HCT116 (cell line): Measurements from ENCODE around the gene DCUN1D1. TPM values are rescaled to one million over a fixed set of nuclear protein-coding genes. Genes with fewer than 3 reads are reported as not detected.

Source experiments
- ATAC-seq: fragments of 200-7000 bp; cut with Tn5 transposase; 2 replicates; pipeline ENCODE4 v1.9.1; 2020; ENCODE audit warnings: mild to moderate bottlenecking, moderate library complexity
- BruUV-seq: library from RNA; stranded (reverse); fragments of 400-500 nt; replicated peaks from 2 replicates; lab custom pipeline; 2021; lab: Mats Ljungman, UMichigan
- CTCF ChIA-PET: fragments of 300-600 bp; sonication (Branson Sonifier 250); formaldehyde crosslinking; loops from one replicate; lab custom pipeline; 2021; ENCODE audit warnings: antibody characterized with exemption; lab: Charles Lee
- POLR2A ChIA-PET: fragments of 300-600, 350-600 bp; sonication (Branson Sonifier 250); formaldehyde crosslinking; loops from one replicate; lab custom pipeline; 2021; ENCODE audit warnings: antibody characterized with exemption; lab: Charles Lee
- RAD21 ChIA-PET, 2 experiments: fragments of 300-600 bp; sonication (Branson Sonifier 250); formaldehyde crosslinking; loops; one replicate each; lab custom pipeline; 2023; ENCODE audit warnings: low total read pairs in 2 of 2; ENCODE audit not compliant: uncharacterized antibody in 2 of 2, unreplicated experiment in 2 of 2, low non-redundant PET in 1 of 2; lab: Charles Lee
- DNase-seq: peaks from one replicate; pipeline ENCODE4 v3.0.0-alpha.2; 2010; ENCODE audit warnings: low read depth, low spot score
- H2AFZ ChIP-seq: fragments of 200-600 bp; shearing (Covaris generic), sonication (generic); 2 replicates; pipeline ENCODE4 v1.6.1; 2017; ENCODE audit warnings: low read depth, mixed run types, mixed read lengths, antibody characterized with exemption, low read length; ENCODE audit not compliant: poor library complexity, severe bottlenecking
- H3K27ac ChIP-seq: 2 replicates; pipeline ENCODE4 v1.5.1; 2012; ENCODE audit warnings: low read depth, low read length
- H3K27me3 ChIP-seq: fragments of 200-600 bp; sonication (generic); 2 replicates; pipeline ENCODE4 v1.6.1; 2016; ENCODE audit warnings: mixed run types, low read length, mixed read lengths; ENCODE audit not compliant: insufficient read depth
- H3K36me3 ChIP-seq, 2 experiments: fragments of 200-500 bp in 1 of 2; fragments of 200-600 bp in 1 of 2; sonication (Bioruptor generic) in 1 of 2; sonication (generic) in 1 of 2; 2 replicates each; pipeline versions ENCODE4 v1.5.1 to v1.6.1; 2014 to 2016; ENCODE audit warnings: low read length in 2 of 2, inconsistent platforms in 1 of 2, mixed read lengths in 1 of 2, mixed run types in 1 of 2; ENCODE audit not compliant: insufficient read depth in 2 of 2, control insufficient read depth in 1 of 2
- H3K4me1 ChIP-seq, 2 experiments: fragments of 200-600 bp in 1 of 2; sonication (generic) in 1 of 2; 2 replicates each; pipeline versions ENCODE4 v1.5.1 to v1.6.1; 2012 to 2017; ENCODE audit warnings: low read length in 2 of 2, inconsistent platforms in 1 of 2, mild to moderate bottlenecking in 1 of 2, mixed read lengths in 1 of 2, mixed run types in 1 of 2, moderate library complexity in 1 of 2; ENCODE audit not compliant: insufficient read depth in 2 of 2, control insufficient read depth in 1 of 2
- H3K4me2 ChIP-seq: fragments of 200-600 bp; sonication (generic); 2 replicates; pipeline ENCODE4 v1.6.1; 2017; ENCODE audit warnings: mixed run types, low read length, mixed read lengths
- H3K4me3 ChIP-seq, 2 experiments: fragments of 200-600 bp in 1 of 2; sonication (generic) in 1 of 2; replicated peaks in 1 of 2; 2 replicates each; pipeline ENCODE4 v1.5.1; 2011 to 2016; ENCODE audit warnings: low read length in 2 of 2, control low read depth in 1 of 2, low read depth in 1 of 2, mild to moderate bottlenecking in 1 of 2, mixed read lengths in 1 of 2, mixed run types in 1 of 2
- H3K79me2 ChIP-seq: fragments of 200-600 bp; sonication (generic); 2 replicates; pipeline ENCODE4 v1.6.1; 2017; ENCODE audit warnings: mild to moderate bottlenecking, mixed run types, low read length, moderate library complexity, mixed read lengths; ENCODE audit not compliant: insufficient read depth
- H3K9ac ChIP-seq: fragments of 200-600 bp; sonication (generic); 2 replicates; pipeline ENCODE4 v1.6.1; 2016; ENCODE audit warnings: low read length, mixed read lengths
- H3K9me2 ChIP-seq: fragments of 200-600 bp; sonication (generic), shearing (Covaris generic); 2 replicates; pipeline ENCODE4 v1.6.1; 2017; ENCODE audit warnings: mixed run types, mild to moderate bottlenecking, moderate library complexity; ENCODE audit not compliant: insufficient read depth
- H3K9me3 ChIP-seq, 2 experiments: fragments of 200-500 bp in 1 of 2; fragments of 200-600 bp in 1 of 2; sonication (Bioruptor generic) in 1 of 2; sonication (generic) in 1 of 2; 2 replicates each; pipeline ENCODE4 v1.6.1; 2014 to 2017; ENCODE audit warnings: low read length in 2 of 2, mixed read lengths in 2 of 2, inconsistent platforms in 1 of 2, low read depth in 1 of 2, mild to moderate bottlenecking in 1 of 2, mixed run types in 1 of 2, moderate library complexity in 1 of 2; ENCODE audit not compliant: control insufficient read depth in 1 of 2, insufficient read depth in 1 of 2
- H4K20me1 ChIP-seq: fragments of 200-600 bp; sonication (generic), shearing (Covaris generic); 2 replicates; pipeline ENCODE4 v1.6.1; 2017; ENCODE audit warnings: mixed run types, mild to moderate bottlenecking, moderate library complexity; ENCODE audit not compliant: insufficient read depth
- CBX3 ChIP-seq: IDR thresholded peaks from 2 replicates; pipeline ENCODE4 v1.6.1; 2012; ENCODE audit warnings: low read depth
- CEBPB ChIP-seq: IDR thresholded peaks from 2 replicates; pipeline ENCODE4 v1.6.1; 2012; ENCODE audit warnings: low read depth
- EZH2phosphoT487 ChIP-seq: fragments of 200-600 bp; IDR thresholded peaks from 2 replicates; pipeline ENCODE4 v1.6.1; 2018; ENCODE audit warnings: antibody characterized with exemption, borderline replicate concordance
- JUND ChIP-seq: IDR thresholded peaks from 2 replicates; pipeline ENCODE4 v1.6.1; 2012
- SIN3A ChIP-seq: IDR thresholded peaks from 2 replicates; pipeline ENCODE4 v1.6.1; 2012; ENCODE audit warnings: low read depth
- TCF7L2 ChIP-seq: IDR thresholded peaks from 2 replicates; pipeline ENCODE4 v1.7.0; 2011; ENCODE audit warnings: borderline replicate concordance, inconsistent platforms; ENCODE audit not compliant: insufficient read depth, insufficient read length; ENCODE audit errors: extremely low read depth
- ZNF274 ChIP-seq: fragments of 200-500 bp; sonication (Bioruptor generic); IDR thresholded peaks from 2 replicates; pipeline ENCODE4 v1.6.1; 2014; ENCODE audit warnings: mild to moderate bottlenecking, low read depth, low read length, inconsistent platforms
- intact Hi-C: fragments of 100-400 bp; cut with micrococcal nuclease; formaldehyde crosslinking; loops from 2 replicates; pipeline ENCODE4 v1.10.0; 2022
- total RNA-seq: library from RNA; stranded (reverse); gene quantifications from one replicate; pipeline ENCODE4 v1.2.1, GENCODE V29; 2021; ENCODE audit not compliant: unreplicated experiment
- TF ChIP-seq, protein P1 (sequence below): IDR thresholded peaks from 2 replicates; pipeline ENCODE4 v1.6.1; 2011; ENCODE audit warnings: mild to moderate bottlenecking, low read length, moderate library complexity; ENCODE audit not compliant: insufficient replicate concordance; ENCODE audit errors: extremely low read depth
- TF ChIP-seq, protein P2 (sequence below), 3 experiments: fragments of 200-600 bp in 1 of 3; sonication (generic) in 1 of 3; IDR thresholded peaks in 2 of 3; conservative IDR thresholded peaks in 1 of 3; 2 replicates each; pipeline ENCODE4 v1.5.1; 2012 to 2017; ENCODE audit warnings: low read depth in 2 of 3, low read length in 2 of 3, antibody characterized with exemption in 1 of 3, borderline replicate concordance in 1 of 3, control low read depth in 1 of 3, mild to moderate bottlenecking in 1 of 3, mixed read lengths in 1 of 3, mixed run types in 1 of 3, moderate library complexity in 1 of 3; ENCODE audit not compliant: insufficient read depth in 1 of 3

Gene DCUN1D1
- total RNA-seq, 1 experiment from 2014 or later, result 46.9 TPM

DNA sequence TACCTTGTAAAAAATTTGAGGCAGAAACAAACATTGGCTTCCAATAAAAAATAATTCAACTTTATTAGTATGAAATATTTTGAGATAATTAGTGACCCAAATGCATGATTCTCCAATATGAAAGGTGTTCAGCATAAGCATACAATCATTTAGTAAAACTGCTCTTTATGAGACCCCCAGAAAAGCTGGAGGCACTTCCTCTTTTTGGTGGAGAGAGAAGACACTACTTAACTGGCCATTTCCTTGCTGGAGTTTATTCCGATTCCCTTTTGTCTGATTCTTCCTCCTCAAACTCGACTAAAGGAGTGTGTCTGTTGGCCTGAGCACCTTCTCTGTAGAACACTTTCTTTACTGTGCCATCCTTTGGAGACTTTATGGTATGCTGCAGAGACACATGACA lies 34.8 kb upstream of the DCUN1D1 start (continued):
- TF ChIP-seq, protein P1, sequence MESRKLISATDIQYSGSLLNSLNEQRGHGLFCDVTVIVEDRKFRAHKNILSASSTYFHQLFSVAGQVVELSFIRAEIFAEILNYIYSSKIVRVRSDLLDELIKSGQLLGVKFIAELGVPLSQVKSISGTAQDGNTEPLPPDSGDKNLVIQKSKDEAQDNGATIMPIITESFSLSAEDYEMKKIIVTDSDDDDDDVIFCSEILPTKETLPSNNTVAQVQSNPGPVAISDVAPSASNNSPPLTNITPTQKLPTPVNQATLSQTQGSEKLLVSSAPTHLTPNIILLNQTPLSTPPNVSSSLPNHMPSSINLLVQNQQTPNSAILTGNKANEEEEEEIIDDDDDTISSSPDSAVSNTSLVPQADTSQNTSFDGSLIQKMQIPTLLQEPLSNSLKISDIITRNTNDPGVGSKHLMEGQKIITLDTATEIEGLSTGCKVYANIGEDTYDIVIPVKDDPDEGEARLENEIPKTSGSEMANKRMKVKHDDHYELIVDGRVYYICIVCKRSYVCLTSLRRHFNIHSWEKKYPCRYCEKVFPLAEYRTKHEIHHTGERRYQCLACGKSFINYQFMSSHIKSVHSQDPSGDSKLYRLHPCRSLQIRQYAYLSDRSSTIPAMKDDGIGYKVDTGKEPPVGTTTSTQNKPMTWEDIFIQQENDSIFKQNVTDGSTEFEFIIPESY, result no peak
- TF ChIP-seq, protein P2, sequence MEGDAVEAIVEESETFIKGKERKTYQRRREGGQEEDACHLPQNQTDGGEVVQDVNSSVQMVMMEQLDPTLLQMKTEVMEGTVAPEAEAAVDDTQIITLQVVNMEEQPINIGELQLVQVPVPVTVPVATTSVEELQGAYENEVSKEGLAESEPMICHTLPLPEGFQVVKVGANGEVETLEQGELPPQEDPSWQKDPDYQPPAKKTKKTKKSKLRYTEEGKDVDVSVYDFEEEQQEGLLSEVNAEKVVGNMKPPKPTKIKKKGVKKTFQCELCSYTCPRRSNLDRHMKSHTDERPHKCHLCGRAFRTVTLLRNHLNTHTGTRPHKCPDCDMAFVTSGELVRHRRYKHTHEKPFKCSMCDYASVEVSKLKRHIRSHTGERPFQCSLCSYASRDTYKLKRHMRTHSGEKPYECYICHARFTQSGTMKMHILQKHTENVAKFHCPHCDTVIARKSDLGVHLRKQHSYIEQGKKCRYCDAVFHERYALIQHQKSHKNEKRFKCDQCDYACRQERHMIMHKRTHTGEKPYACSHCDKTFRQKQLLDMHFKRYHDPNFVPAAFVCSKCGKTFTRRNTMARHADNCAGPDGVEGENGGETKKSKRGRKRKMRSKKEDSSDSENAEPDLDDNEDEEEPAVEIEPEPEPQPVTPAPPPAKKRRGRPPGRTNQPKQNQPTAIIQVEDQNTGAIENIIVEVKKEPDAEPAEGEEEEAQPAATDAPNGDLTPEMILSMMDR (IDR thresholded peaks at IDR 0.05 in 2 of 3, conservative IDR thresholded peaks at IDR 0.05 in 1 of 3; ENCODE audit: borderline replicate concordance in 1 of 3, insufficient read depth in 1 of 3, low read depth in 2 of 3, low read length in 2 of 3), result no peak
- TF ChIP-seq JUND (no peak), ZNF274 (no peak), CBX3 (no peak), EZH2phosphoT487 (no peak)

DNA sequence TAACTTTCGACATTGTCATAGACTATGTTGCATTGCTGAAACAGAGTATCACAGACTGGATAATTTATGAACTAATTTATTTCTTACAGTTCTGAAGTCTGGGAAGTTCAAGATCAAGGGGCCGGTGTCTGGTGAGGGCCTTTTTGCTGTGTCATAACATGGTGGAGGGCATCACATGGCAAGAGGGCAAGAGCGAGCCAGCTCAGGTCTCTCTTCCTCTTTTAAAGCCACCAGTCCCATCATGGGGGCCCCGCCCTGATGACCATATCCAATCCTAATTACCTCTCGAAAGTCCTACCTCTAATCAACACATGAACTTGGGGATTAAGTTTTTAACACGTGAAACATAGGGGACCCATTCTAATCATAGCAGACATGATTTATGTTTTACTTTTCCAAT lies 33.5 kb upstream of the DCUN1D1 start:
- Histone ChIP-seq H3K27me3 (no peaks in the 10 kb centered on the region), H3K9ac (no peak overlapping the region), H3K4me2 (no peak overlapping the region), H3K4me1 (no peaks in the 10 kb centered on the region), H3K4me3 (no peak overlapping the region), H3K27ac (no peak overlapping the region), H3K9me2 (no peaks in the 10 kb centered on the region), H4K20me1 (no peaks in the 10 kb centered on the region), H3K9me3 (no peaks in the 10 kb centered on the region), H3K79me2 (no peaks in the 10 kb centered on the region), H2AFZ (no peak overlapping the region), H3K36me3 (0 out of 4 replicates have a peak, but pooled peaks cover 0 to 7% of the 10 kb centered on the region in 2 experiments)
- BruUV-seq, result no TSS peak
- no peak for DNase-seq
- POLR2A ChIA-PET, result no interaction called here
- no peak for ATAC-seq
- intact Hi-C loops, result no loop called here
- RAD21 ChIA-PET, result no interaction called here
- CTCF ChIA-PET, result no interaction called here
- TF ChIP-seq CEBPB (no peak), TCF7L2 (no peak), SIN3A (no peak)
